Stimulated activated CD4-positive, alpha-beta T cell treated with anti-CD3 and anti-CD28 coated beads, Interleukin-12 subunit alpha, Interleukin-12 subunit beta, amount 100 ng/mL, for 48 hours (primary cell): ENCODE results near the gene ROBO2.

Source experiments
- DNase-seq, 3 donors: peaks; one replicate each; pipeline ENCODE4 v3.0.0-alpha.2; 2020; ENCODE audit warnings: low read depth in 2 of 3, low spot score in 1 of 3

ROBO2 gene

DNA sequence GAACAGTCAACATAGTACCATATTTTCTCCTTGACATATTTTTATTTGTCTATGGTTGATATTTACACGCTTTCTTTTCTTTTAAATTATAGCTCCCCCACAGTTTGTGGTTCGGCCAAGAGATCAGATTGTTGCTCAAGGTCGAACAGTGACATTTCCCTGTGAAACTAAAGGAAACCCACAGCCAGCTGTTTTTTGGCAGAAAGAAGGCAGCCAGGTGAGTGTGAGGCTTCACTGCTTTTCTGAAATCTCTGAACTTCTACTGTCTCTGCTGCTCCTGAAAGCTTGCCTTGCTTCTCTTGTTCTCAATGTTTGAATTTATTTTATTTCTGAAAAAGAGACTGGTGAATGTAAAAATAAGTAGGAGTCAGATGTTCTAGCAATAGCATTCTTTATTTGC lies 506.3 kb downstream of the ROBO2 start:
- DNase-seq: no peak

DNA sequence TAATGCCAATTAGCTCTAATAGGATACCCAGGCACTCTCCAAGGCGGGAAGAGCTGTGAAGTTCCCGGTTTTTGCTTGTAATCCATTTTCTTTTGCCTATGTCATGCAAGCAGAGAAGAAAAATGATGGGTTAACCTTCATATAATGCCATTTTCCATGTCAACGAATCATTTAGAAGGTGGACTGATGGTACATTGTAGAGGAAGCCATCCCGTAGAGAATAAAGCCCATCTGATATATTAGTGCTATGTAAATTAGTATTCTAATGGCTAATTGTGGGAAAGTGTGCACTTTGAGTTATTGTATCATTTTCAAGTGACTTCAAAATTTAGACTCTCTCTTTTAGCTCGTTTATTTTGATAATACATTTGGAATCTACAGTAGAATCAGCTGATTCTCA lies 509.1 kb downstream of the ROBO2 start:
- no peak for DNase-seq

DNA sequence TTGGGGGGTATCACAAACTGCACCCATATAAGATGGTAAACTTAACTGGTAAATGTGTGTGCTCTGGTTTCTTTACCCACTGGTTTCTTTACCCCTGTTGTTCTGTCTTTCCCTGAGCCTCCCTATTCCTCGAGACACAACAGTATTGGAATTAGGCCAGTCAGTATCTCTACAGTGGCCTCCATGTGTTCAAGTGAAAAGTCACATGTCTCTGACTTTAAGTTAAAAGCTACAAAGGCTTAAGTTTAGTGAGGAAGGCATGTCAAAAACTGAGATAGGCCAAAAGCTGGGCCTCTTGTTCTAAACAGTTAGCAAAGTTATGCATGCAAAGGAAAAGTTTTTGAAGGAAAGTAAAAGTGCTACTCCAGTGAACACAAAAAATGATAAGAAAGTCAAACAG lies 513.3 kb downstream of the ROBO2 start:
- no peak for DNase-seq

DNA sequence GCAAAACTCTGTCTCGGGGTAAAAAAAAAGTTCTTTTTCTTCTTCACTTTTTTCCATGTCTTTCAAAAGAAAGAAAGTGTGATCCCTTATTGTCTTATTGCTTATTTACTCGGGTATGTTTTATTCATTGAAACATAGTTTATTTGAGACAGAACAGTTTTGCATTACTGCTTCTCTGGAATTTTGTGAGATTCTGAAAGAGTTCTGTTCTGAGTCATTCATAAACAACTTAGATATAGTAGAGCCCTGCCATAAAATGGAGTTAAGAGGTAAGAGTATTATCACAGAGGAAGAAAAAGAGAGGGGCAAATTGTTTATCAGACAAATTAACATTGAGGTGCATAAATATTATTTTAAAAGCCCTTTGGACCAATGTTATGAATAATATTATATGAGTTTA lies 522.2 kb downstream of the ROBO2 start:
- no peak for DNase-seq

DNA sequence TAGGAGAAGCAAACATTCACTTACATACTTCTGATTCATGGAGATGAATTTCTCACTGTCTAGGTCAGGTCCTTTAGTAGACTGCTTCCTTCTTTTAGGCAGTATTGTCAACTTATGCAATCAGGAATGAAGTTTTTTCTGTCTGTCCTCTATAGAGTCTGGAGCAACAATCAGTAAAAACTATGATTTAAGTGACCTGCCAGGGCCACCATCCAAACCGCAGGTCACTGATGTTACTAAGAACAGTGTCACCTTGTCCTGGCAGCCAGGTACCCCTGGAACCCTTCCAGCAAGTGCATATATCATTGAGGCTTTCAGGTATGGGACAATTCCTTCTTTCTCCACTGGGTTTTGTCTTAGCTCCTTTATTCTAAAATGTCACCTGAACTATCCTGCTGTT lies 523.1 kb downstream of the ROBO2 start:
- DNase-seq: no peak

DNA sequence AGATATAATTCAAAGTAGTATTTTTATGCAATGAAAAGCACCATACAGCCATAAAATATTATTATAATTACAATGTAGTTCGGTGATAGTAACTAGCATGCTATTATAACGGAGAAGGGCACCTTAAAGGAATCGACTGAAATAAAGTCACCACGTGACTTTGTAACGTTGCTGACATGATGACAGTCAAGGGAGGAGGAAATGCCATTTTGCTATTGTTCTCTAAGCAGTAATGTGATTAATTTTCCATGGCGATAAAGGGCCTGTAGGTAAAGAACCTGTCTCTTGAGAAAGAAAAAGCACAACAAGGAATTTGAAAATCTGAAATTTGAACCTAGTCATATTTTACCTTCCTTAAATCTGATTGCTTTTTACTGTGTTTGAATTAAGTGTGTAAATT lies 526.2 kb downstream of the ROBO2 start:
- DNase-seq: no peak

DNA sequence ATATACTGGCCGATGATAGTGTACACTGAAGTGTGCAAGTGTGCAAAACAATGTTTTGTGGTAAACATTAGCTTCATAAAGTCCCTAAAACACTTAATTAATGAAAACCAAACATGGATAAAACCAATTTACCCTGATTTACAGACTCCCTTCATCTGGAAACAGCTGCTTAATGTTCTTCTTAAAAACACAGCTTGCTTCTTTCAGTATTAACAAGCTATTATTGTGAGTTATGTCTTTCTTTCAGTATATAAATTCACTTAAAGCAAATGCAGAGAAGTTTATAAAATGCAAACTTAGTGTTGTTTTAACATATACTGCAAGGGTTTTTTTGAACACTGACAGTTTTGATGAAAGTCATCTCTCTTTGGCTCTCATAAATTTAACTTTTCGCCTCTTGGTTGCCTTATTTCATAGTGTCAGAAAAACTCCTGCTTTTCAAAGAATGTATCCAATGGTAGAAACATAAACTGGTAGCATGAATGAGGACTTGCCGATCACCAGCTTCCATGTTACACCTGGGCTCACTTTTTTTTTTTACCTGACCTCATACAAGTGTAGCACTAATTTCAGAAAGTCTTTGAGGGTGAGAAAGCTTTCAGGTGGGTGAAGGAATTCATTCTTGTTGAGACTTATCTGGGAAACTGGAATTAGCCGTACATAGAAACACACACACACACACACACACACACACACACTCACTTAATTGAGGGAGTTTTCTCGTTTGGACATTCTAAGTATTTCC lies 532.2 kb downstream of the ROBO2 start:
- DNase-seq: no peak

DNA sequence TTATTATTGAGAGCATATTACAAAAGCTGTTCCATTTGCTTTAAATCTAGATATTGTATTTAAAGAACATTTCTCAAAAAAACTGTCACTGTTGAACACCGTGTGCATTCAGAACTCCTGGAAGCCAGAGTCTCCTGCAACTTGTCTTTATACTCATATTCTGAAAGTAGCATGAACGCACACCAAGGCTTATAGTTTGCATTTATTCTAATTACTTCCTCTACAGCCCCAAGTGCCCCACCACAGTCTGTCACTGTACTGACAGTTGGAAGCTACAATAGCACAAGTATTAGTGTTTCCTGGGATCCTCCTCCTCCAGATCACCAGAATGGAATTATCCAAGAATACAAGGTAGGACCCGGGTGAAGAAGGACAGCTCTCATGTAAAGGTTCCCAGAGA lies 537.4 kb downstream of the ROBO2 start:
- no peak for DNase-seq

DNA sequence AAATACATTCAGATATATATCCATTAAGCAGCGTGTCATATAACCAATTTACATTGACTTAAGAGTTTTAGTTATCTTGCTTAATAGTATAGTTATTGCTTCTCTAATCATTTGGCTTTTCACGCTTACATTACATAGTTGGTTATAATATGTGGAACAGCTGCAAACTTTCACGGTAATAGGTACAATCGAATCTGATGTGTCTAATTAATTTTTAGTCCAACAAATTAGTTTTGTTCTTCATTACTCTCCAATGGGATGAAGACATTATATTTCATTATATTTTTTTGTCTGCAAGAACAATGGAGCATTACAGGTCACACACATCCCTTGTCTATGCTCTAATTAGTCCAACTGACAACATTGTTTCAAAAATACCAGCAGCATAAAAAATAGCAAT lies 546.3 kb downstream of the ROBO2 start:
- no peak for DNase-seq

DNA sequence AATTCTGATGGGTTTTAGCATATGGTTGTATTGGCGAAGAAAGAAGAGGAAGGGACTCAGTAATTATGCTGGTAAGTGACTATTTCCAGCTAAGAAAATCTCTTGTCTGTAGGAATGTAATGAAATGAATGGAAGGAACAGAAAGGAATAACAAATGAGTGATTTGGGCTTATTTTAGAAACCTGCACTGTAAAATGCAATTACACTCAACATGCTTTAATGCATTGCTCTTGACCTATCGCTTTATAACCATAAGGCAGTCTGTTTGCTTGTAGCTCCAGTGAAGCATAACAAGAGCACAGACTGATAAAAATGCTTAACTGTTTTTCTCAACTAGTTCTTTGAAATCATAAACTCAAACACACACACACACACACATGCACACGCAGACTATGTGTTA lies 549.0 kb downstream of the ROBO2 start:
- no peak for DNase-seq

DNA sequence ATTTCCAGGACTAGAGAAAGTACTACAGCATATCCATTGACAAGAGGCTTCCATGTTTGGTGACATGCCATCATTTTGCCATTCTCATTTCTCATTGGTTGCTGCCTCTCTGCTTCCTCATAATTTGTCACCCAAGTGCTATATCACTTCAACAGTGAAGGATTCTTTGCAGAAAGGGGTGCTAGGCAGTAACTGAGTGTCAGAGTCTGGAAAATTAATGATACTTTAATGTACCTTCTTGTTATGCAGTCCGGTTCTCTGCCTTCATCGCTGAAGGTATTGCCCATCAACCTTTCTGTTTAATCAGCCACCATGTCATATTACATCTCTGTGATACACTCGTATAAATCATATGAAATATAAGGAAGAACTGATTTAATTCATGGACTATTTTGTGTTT lies 550.3 kb downstream of the ROBO2 start:
- no peak for DNase-seq

DNA sequence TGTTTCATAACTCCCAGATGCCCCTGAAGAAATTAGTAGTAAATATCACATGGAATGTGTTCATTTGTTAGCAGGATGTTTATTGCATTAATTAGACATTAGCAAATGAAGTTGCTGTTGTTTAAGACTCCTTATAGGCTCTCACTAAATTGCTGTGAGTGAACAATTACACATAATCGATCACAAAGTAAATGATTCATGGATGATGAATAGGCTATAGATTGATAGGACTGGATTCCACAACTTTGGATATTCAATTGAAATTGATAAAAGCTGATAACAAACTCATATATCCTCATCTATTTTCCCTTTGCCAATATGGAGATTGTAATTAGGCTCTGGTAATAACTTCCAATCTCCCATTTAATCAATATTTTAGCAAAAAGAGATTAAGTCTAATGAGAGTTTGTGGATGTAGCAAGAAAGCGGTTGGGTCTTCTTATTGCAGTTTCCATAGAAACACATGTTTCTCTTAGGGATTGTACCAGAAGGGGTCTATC lies 555.5 kb downstream of the ROBO2 start:
- no peak for DNase-seq

DNA sequence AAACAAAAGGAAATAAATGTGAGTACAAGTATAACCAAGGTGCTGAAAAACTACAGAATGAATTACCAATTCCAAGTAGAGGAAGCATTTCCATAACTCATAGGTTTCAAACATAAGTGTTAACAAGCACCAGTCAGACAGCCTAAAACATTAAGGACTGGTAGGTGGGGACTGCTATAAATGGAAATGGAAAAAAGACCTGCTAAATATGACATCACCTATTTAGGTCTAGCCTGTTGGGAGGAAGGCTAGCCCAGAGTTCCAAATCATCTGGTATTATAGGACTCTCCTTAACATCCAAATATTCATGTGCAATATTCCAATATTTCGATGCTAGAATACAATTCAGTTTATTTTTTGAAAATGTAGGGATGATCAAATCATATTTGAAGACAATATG lies 560.0 kb downstream of the ROBO2 start:
- no peak for DNase-seq

DNA sequence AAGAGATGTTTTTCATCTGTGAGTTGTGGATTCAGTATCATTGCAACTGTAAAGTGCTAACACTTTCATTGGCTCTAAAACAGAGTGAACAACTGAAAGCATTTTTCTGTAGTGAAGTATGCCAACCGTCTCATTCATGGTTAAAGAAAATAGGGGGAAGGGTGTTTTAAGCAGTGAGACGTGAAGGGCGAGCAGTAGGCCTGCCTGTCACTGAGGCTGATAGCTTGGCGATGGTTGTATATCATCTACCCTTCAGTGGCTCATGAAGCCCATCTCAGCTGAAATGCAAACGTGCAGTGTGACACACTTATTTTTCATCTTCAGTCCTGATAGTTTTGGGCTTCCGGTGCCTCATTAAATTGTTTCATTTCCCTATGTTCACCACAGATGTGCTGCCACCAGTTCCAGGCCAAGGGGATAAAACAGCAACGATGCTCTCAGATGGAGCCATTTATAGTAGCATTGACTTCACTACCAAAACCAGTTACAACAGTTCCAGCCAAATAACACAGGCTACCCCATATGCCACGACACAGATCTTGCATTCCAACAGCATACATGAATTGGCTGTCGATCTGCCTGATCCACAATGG lies 562.0 kb downstream of the ROBO2 start:
- no peak for DNase-seq

DNA sequence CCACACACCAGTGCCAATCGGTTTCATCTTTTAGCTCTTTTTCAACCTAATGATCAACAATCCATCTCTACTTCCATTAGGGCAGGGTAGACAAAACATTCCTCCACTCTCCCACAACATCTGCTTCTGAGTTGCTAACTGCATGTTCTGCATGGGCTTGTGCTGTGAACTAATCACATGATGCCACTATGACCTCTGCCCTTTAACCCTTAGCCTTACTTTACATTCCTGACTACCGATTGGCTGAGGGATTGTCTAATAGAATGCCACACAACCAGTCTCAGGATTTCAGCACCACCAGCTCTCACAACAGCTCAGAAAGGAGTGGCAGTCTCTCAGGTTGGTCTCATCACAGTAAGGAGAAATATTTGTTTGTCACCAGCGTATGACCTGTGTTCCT lies 562.8 kb downstream of the ROBO2 start:
- no peak for DNase-seq

DNA sequence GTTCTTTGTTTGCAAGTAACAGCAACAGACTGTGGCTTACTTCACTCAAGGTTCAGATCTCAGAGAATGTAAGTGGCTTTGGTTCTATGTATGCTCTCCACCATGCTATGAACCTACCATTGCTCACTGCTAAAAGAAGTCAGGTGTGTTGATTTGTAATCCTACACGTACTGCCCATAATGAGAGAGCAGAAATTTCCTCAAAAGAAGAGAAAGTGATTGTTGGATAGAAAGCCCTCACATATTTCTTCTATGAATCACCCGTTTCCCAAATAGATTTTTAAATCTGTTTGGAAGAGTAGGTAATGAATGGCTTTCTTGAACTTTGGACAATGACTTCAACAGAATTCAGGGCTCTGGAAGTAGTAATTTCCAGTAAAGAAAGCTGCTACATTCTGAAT lies 565.4 kb downstream of the ROBO2 start:
- no peak for DNase-seq

DNA sequence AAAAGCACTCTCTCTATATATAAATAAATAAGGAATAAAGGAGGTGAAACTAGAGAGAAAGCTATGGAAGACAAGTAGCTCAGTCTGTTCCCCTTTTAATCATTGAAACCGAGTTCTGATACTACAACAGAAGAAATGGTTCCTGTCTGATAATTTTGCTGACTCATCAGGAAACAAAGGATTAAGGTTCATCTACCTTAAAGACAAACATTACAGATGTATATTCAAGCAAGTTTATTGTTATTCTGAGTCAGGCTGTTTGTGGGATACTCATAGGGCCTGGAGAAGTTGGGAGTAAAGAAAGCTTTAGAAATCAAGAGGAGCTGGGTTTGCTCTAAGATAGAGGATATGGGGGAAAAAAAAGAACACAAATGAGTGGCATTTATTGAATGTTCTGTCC lies 566.0 kb downstream of the ROBO2 start:
- no peak for DNase-seq

DNA sequence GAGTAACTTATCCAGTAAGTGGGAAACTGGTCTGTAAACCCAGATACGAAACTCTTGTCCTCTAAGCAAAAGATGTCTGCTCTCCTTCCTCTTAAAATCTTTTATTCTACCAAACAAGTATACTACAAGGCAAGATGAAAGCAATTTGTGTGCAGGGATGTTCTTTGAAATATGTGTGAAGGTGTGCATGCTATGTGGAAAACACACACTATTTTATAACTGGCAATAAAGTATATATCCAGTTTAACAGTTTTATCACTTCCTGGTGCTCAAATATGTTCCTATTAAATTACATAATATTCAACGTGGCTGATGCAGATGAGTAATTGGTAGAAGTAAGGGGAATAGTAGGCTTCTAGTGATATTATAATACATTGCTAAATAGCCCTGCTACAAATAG lies 566.5 kb downstream of the ROBO2 start:
- DNase-seq: no peak

DNA sequence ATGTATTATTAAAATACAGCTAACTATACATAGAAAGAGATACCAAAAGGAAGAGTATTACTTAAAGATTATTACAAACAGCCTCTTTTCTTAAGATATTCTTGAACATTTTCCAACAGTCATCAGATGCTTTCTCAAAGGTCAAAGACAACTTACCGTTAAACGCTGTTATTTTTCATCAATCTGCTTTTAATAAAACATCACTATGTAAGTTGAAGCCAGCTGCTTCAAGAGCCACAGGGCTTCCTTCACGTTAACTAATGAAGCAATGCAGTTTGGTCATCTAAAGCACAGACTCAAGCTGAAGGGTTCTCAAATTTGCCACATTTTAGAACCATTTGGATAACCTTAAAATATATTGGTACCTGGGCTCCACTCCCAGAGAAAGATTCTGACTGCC lies 578.8 kb downstream of the ROBO2 start:
- DNase-seq: no peak

DNA sequence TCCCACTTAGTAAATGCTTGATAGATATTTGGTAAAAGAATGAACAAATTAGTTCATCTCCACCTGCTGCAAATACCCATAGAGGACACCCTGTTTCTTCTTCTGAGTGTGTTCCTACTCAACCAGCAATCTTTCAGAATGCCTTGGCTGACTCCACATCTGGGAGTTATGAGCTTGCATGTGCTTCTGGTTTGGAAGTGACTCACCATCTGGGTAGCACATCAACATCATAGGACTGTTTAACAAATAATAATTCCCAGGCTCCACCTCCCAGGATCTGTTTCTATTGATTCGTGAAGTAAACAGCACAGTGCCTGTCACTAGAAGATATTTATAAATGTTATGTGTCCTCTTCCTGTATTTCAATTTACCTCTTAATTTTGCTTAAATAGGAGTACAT lies 580.1 kb downstream of the ROBO2 start:
- no peak for DNase-seq

DNA sequence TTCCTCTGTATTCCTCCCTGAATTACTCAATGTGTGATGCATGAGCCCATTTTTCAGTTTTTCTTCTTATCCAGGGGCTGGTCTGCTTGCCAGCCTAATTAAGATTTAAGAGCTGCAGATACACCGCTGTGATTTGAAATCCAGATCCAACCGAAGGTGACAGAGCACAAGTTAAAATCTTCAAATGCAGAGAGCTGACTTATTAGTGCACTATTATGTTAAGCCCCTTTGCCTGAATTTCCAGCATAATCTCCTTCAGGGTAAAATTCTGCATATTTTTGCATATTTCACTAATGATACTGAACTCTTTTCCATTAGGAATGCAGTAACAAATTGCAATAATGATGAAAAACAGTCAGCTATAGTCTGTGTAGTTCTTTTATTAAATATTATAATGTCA lies 583.6 kb downstream of the ROBO2 start:
- no peak for DNase-seq

DNA sequence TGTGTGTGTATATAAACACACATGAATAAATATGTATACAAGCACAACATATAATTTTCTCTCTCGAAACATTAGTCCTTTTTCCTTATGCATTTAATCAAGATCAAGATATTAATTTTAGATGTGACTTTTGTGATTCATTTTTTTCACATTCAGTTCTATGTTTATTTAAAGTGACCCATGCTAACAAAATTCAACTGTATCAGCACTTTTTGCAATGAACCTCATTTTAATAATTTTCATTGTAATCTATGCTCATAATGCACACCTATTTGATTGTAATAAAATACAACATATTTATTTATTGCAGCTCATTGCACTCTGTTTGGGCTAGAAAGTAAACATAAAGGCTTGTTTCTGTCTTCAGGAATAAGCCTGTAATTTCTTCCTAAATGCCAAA lies 586.3 kb downstream of the ROBO2 start:
- DNase-seq: no peak

DNA sequence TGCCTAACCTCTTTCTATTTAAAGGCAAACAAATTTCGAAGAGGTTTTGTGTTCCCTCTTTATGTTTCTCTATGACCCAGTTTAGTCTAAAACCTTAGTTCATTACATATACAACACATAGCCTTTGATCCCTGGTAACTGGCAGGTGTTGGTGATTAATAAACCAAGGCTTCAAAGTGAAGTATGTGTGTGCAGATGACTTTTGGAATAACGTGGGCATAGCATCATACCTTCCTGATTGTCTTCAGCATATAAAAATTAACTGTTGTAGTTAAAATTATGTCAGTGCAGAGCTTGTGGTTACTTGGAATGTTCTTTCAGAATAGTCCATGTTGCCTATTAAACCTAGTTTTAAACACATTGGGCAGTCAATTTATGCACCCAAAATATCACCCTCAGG lies 608.3 kb downstream of the ROBO2 start:
- DNase-seq: no peak
